Hepatocyte (in vitro differentiated cells): ENCODE measurements around the gene ZNF682.

Experiments used
- EZH2 ChIP-seq: fragments of 200-600 bp; sonication (generic); IDR thresholded peaks from 2 replicates; pipeline ENCODE4 v1.6.1; 2016; ENCODE audit warnings: antibody characterized with exemption, mild to moderate bottlenecking, borderline replicate concordance
- EZH2phosphoT487 ChIP-seq: fragments of 200-600 bp; sonication (generic); IDR thresholded peaks from one replicate; pipeline ENCODE4 v1.6.1; 2018; ENCODE audit warnings: antibody characterized with exemption, mild to moderate bottlenecking, low read depth, moderate library complexity; ENCODE audit not compliant: unreplicated experiment, severe bottlenecking
- TF ChIP-seq, protein P1 (sequence below): fragments of 200-600 bp; sonication (generic); IDR thresholded peaks from 2 replicates; pipeline ENCODE4 v1.5.1; 2016; ENCODE audit warnings: antibody characterized with exemption, mild to moderate bottlenecking; ENCODE audit not compliant: poor library complexity

DNA sequence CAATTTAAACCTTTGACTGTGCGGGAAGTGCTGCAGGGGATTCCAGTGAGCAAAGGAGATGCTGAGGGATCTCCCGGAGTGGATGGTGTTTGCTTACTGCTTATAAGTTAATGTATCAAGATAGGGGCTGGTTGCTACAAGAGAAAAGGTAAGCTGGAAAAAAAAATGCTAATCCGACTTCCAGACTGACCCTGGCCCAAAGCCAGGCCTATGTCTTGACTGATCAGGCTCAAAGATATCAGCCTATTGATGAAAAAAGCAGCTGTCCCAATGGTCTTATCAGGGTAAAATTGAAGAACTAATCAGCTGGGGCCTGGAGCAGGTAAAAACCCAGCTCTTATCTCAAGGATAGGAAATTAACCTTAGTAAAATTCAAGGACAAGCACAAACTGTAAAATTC is 27.6 kb upstream of the ZNF682 start:
- TF ChIP-seq, protein P1, sequence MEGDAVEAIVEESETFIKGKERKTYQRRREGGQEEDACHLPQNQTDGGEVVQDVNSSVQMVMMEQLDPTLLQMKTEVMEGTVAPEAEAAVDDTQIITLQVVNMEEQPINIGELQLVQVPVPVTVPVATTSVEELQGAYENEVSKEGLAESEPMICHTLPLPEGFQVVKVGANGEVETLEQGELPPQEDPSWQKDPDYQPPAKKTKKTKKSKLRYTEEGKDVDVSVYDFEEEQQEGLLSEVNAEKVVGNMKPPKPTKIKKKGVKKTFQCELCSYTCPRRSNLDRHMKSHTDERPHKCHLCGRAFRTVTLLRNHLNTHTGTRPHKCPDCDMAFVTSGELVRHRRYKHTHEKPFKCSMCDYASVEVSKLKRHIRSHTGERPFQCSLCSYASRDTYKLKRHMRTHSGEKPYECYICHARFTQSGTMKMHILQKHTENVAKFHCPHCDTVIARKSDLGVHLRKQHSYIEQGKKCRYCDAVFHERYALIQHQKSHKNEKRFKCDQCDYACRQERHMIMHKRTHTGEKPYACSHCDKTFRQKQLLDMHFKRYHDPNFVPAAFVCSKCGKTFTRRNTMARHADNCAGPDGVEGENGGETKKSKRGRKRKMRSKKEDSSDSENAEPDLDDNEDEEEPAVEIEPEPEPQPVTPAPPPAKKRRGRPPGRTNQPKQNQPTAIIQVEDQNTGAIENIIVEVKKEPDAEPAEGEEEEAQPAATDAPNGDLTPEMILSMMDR, result no peak
- TF ChIP-seq EZH2phosphoT487 (no peak), EZH2 (no peak)
